ENCODE measurements around the gene IGFBP4.

DNA sequence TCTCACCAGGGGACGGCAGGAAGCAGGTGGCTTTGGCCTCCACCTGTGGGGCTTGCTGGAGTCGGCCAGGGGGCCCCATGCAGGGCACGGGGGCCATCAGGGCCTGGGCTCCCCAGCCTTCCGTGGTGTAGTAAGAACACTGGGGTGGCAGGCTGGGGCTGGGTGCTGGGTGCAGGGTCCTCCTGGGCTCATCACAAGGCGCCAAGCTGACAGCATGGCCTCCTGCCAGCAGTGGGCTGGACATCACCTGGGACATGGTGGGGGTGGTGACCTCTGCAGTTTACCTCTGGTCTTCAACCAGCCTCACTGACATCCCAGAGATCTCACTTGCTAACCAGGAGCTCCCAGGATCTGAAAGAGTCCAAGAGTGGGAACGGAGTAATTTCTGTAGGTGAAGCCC is 52.9 kb downstream of the IGFBP4 start:
- TF ChIP-seq, protein P1, sequence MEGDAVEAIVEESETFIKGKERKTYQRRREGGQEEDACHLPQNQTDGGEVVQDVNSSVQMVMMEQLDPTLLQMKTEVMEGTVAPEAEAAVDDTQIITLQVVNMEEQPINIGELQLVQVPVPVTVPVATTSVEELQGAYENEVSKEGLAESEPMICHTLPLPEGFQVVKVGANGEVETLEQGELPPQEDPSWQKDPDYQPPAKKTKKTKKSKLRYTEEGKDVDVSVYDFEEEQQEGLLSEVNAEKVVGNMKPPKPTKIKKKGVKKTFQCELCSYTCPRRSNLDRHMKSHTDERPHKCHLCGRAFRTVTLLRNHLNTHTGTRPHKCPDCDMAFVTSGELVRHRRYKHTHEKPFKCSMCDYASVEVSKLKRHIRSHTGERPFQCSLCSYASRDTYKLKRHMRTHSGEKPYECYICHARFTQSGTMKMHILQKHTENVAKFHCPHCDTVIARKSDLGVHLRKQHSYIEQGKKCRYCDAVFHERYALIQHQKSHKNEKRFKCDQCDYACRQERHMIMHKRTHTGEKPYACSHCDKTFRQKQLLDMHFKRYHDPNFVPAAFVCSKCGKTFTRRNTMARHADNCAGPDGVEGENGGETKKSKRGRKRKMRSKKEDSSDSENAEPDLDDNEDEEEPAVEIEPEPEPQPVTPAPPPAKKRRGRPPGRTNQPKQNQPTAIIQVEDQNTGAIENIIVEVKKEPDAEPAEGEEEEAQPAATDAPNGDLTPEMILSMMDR (IDR thresholded peaks at IDR 0.05; ENCODE audit: low read depth, low read length, missing input control), result no peak
- TF ChIP-seq, protein P2, sequence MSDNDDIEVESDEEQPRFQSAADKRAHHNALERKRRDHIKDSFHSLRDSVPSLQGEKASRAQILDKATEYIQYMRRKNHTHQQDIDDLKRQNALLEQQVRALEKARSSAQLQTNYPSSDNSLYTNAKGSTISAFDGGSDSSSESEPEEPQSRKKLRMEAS (IDR thresholded peaks at IDR 0.05), result no peak
- no peak for TF ChIP-seq HNF4G (IDR thresholded peaks at IDR 0.05)
- TF ChIP-seq RAD21 (IDR thresholded peaks at IDR 0.05), result no peak
- no peak for TF ChIP-seq SP1 (IDR thresholded peaks at IDR 0.05)
- no peak for TF ChIP-seq EGR1 (IDR thresholded peaks at IDR 0.05; ENCODE audit: low read depth in 2 of 2)
- TF ChIP-seq, protein P3, sequence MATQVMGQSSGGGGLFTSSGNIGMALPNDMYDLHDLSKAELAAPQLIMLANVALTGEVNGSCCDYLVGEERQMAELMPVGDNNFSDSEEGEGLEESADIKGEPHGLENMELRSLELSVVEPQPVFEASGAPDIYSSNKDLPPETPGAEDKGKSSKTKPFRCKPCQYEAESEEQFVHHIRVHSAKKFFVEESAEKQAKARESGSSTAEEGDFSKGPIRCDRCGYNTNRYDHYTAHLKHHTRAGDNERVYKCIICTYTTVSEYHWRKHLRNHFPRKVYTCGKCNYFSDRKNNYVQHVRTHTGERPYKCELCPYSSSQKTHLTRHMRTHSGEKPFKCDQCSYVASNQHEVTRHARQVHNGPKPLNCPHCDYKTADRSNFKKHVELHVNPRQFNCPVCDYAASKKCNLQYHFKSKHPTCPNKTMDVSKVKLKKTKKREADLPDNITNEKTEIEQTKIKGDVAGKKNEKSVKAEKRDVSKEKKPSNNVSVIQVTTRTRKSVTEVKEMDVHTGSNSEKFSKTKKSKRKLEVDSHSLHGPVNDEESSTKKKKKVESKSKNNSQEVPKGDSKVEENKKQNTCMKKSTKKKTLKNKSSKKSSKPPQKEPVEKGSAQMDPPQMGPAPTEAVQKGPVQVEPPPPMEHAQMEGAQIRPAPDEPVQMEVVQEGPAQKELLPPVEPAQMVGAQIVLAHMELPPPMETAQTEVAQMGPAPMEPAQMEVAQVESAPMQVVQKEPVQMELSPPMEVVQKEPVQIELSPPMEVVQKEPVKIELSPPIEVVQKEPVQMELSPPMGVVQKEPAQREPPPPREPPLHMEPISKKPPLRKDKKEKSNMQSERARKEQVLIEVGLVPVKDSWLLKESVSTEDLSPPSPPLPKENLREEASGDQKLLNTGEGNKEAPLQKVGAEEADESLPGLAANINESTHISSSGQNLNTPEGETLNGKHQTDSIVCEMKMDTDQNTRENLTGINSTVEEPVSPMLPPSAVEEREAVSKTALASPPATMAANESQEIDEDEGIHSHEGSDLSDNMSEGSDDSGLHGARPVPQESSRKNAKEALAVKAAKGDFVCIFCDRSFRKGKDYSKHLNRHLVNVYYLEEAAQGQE (IDR thresholded peaks at IDR 0.05), result no peak
- TF ChIP-seq JUND (IDR thresholded peaks at IDR 0.05), result no peak
- no peak for TF ChIP-seq HNF4A (conservative IDR thresholded peaks at IDR 0.05)

Data from liver (tissue), 3 donors.